Mesenchymal stem cell (in vitro differentiated cells and primary cell): ENCODE measurements around the gene IBTK.
"Not testable (repeated sequence)": the region's sequence is repeated elsewhere in the genome, so short reads cannot be mapped to it uniquely, and the experiment has no call there.

Experiments used
- DNase-seq: peaks from one replicate; pipeline ENCODE4 v3.0.0-alpha.2; 2013
- H2AFZ ChIP-seq: one replicate; pipeline ENCODE4 v1.6.1; 2013; ENCODE audit warnings: low read depth, mild to moderate bottlenecking, control low read depth, inconsistent platforms, low read length, moderate library complexity
- H2AK5ac ChIP-seq: 2 replicates; pipeline ENCODE4 v1.6.1; 2013; ENCODE audit warnings: low read length, moderate library complexity, mild to moderate bottlenecking, inconsistent platforms; ENCODE audit not compliant: severe bottlenecking
- H2BK120ac ChIP-seq: one replicate; pipeline ENCODE4 v1.6.1; 2013; ENCODE audit warnings: low read depth, mild to moderate bottlenecking, inconsistent platforms, low read length, moderate library complexity
- H2BK12ac ChIP-seq, 2 experiments: one replicate each; pipeline ENCODE4 v1.6.1; 2013; ENCODE audit warnings: inconsistent platforms in 2 of 2, low read length in 2 of 2, mild to moderate bottlenecking in 2 of 2, moderate library complexity in 2 of 2, control low read depth in 1 of 2
- H2BK15ac ChIP-seq: one replicate; pipeline ENCODE4 v1.6.1; 2013; ENCODE audit warnings: mild to moderate bottlenecking, low read depth, inconsistent platforms; ENCODE audit not compliant: poor library complexity, severe bottlenecking
- H2BK5ac ChIP-seq: 2 replicates; pipeline ENCODE4 v1.6.1; 2013; ENCODE audit warnings: low read depth, mild to moderate bottlenecking, low read length, control low read depth, inconsistent platforms; ENCODE audit not compliant: poor library complexity, severe bottlenecking
- H3K14ac ChIP-seq, 2 experiments: one replicate each; pipeline ENCODE4 v1.6.1; 2013; ENCODE audit warnings: inconsistent platforms in 2 of 2, low read length in 2 of 2, control low read depth in 1 of 2, mild to moderate bottlenecking in 1 of 2, moderate library complexity in 1 of 2
- H3K18ac ChIP-seq, 2 experiments: one replicate each; pipeline ENCODE4 v1.6.1; 2013; ENCODE audit warnings: inconsistent platforms in 2 of 2, low read length in 2 of 2, control low read depth in 1 of 2, low read depth in 1 of 2, mild to moderate bottlenecking in 1 of 2
- H3K23ac ChIP-seq, 2 experiments: one replicate each; pipeline ENCODE4 v1.6.1; 2013; ENCODE audit warnings: inconsistent platforms in 2 of 2, low read length in 2 of 2, mild to moderate bottlenecking in 2 of 2, moderate library complexity in 2 of 2, control low read depth in 1 of 2
- H3K27ac ChIP-seq: 2 replicates; pipeline ENCODE4 v1.5.1; 2013; ENCODE audit warnings: mild to moderate bottlenecking, moderate library complexity, low read length, control low read depth, inconsistent platforms; ENCODE audit not compliant: poor library complexity, severe bottlenecking
- H3K27me3 ChIP-seq, 2 experiments: 2 replicates each; pipeline versions ENCODE4 v1.6.1 to v1.7.0; 2013; ENCODE audit warnings: low read length in 2 of 2, mild to moderate bottlenecking in 2 of 2, moderate library complexity in 2 of 2, control low read depth in 1 of 2, inconsistent platforms in 1 of 2; ENCODE audit not compliant: control insufficient read depth in 1 of 2, insufficient read depth in 1 of 2
- H3K36me3 ChIP-seq, 2 experiments: 2 replicates each; pipeline versions ENCODE4 v1.6.1 to v1.7.0; 2013; ENCODE audit warnings: low read length in 2 of 2, control low read depth in 1 of 2, inconsistent platforms in 1 of 2, low read depth in 1 of 2, mild to moderate bottlenecking in 1 of 2; ENCODE audit not compliant: insufficient read depth in 2 of 2, control insufficient read depth in 1 of 2
- H3K4ac ChIP-seq, 2 experiments: one replicate each; pipeline ENCODE4 v1.6.1; 2013; ENCODE audit warnings: inconsistent platforms in 2 of 2, low read length in 2 of 2, mild to moderate bottlenecking in 2 of 2, moderate library complexity in 2 of 2, control low read depth in 1 of 2, low read depth in 1 of 2
- H3K4me1 ChIP-seq: 2 replicates; pipeline ENCODE4 v1.6.1; 2013; ENCODE audit warnings: low read depth, low read length, control low read depth; ENCODE audit not compliant: control insufficient read depth, insufficient read depth
- H3K4me2 ChIP-seq: 2 replicates; pipeline ENCODE4 v1.6.1; 2013; ENCODE audit warnings: low read length, mild to moderate bottlenecking, inconsistent platforms; ENCODE audit not compliant: poor library complexity, severe bottlenecking
- H3K4me3 ChIP-seq, 2 experiments: 2 replicates each; pipeline versions ENCODE4 v1.5.1 to v1.7.0; 2013; ENCODE audit warnings: low read length in 2 of 2, mild to moderate bottlenecking in 2 of 2, control low read depth in 1 of 2, low read depth in 1 of 2; ENCODE audit not compliant: insufficient read depth in 1 of 2
- H3K79me1 ChIP-seq: replicated peaks from 2 replicates; pipeline ENCODE4 v1.6.1; 2013; ENCODE audit warnings: mild to moderate bottlenecking, control low read depth, low read length, inconsistent platforms; ENCODE audit not compliant: poor library complexity, severe bottlenecking
- H3K9ac ChIP-seq: 2 replicates; pipeline ENCODE4 v1.7.0; 2013; ENCODE audit warnings: mild to moderate bottlenecking, low read length, moderate library complexity
- H3K9me3 ChIP-seq: 2 replicates; pipeline ENCODE4 v1.7.0; 2013; ENCODE audit warnings: mild to moderate bottlenecking, low read length; ENCODE audit not compliant: control insufficient read depth
- H4K8ac ChIP-seq: one replicate; pipeline ENCODE4 v1.6.1; 2013; ENCODE audit warnings: inconsistent platforms, mild to moderate bottlenecking, low read length, moderate library complexity
- H4K91ac ChIP-seq: one replicate; pipeline ENCODE4 v1.6.1; 2013; ENCODE audit warnings: mild to moderate bottlenecking, low read length, inconsistent platforms
- WGBS: methylation state at CpG from one replicate; pipeline ENCODE4 v1.1.7; 2013; ENCODE audit warnings: mixed read lengths; 5-methylcytosine and 5-hydroxymethylcytosine counted together

The IBTK gene

GRCh38 chr6:82260997-82261732 lies 13.6 kb upstream of the IBTK start:
- 95% methylated on average over 2 of the region's 2 CpGs for WGBS
- no peak for DNase-seq
- peaks cover 2% of the 10 kb centered on the region for H3K4me1 ChIP-seq
- H4K8ac ChIP-seq = no peak overlapping the region
- H3K4me3 ChIP-seq = no peak overlapping the region
- no peaks in the 10 kb centered on the region for H3K9me3 ChIP-seq
- no peak overlapping the region for H2AFZ ChIP-seq
- no peaks in the 10 kb centered on the region for H3K79me1 ChIP-seq
- no peaks in the 10 kb centered on the region for H3K27me3 ChIP-seq
- no peak overlapping the region for H2BK12ac ChIP-seq
- H3K27ac ChIP-seq = no peak overlapping the region
- H3K18ac ChIP-seq = no peak overlapping the region
- no peak overlapping the region for H2AK5ac ChIP-seq
- H3K4me2 ChIP-seq = no peak overlapping the region
- no peak overlapping the region for H3K4ac ChIP-seq
- H3K36me3 ChIP-seq = no peaks in the 10 kb centered on the region
- no peak overlapping the region for H2BK5ac ChIP-seq
- H3K14ac ChIP-seq = no peak overlapping the region
- no peak overlapping the region for H2BK120ac ChIP-seq
- H4K91ac ChIP-seq = no peak overlapping the region
- no peak overlapping the region for H2BK15ac ChIP-seq
- H3K9ac ChIP-seq = peak overlapping the region; percentile 23
- H3K23ac ChIP-seq = no peak overlapping the region

- Histone ChIP-seq H3K36me3 (no peaks in the 10 kb centered on the region), H4K8ac (no peak overlapping the region), H2AFZ (no peak overlapping the region), H2BK5ac (no peak overlapping the region), H3K9me3 (no peaks in the 10 kb centered on the region), H2BK15ac (no peak overlapping the region), H3K18ac (no peak overlapping the region), H3K4me2 (no peak overlapping the region), H3K4me1 (peaks cover 2% of the 10 kb centered on the region), H3K14ac (no peak overlapping the region), H2BK12ac (no peak overlapping the region), H3K9ac (no peak overlapping the region), H4K91ac (no peak overlapping the region), H2AK5ac (no peak overlapping the region), H3K4ac (no peak overlapping the region), H3K79me1 (no peaks in the 10 kb centered on the region), H2BK120ac (no peak overlapping the region), H3K27ac (no peak overlapping the region), H3K23ac (no peak overlapping the region), H3K27me3 (no peaks in the 10 kb centered on the region), H3K4me3 (no peak overlapping the region)
- no peak for DNase-seq
- 100% methylated on average over 1 of the region's 1 CpG for WGBS
Measured at GRCh38 chr6:82259389-82259788, 11.8 kb upstream of the IBTK start.

- 67% methylated on average over 1 of the region's 1 CpG for WGBS
- no peak overlapping the region for H3K4ac ChIP-seq
- H2AFZ ChIP-seq = no peak overlapping the region
- H3K79me1 ChIP-seq = no peaks in the 10 kb centered on the region
- H3K23ac ChIP-seq = no peak overlapping the region
- no peak overlapping the region for H4K8ac ChIP-seq
- H3K4me1 ChIP-seq = peaks cover 2% of the 10 kb centered on the region
- no peak overlapping the region for H3K9ac ChIP-seq
- no peak overlapping the region for H2BK15ac ChIP-seq
- H3K27me3 ChIP-seq = no peaks in the 10 kb centered on the region
- H4K91ac ChIP-seq = no peak overlapping the region
- no peak overlapping the region for H3K27ac ChIP-seq
- no peak overlapping the region for H2BK12ac ChIP-seq
- no peak for DNase-seq
- H2BK120ac ChIP-seq = no peak overlapping the region
- H3K18ac ChIP-seq = no peak overlapping the region
- H3K36me3 ChIP-seq = no peaks in the 10 kb centered on the region
- H3K4me2 ChIP-seq = no peak overlapping the region
- H3K9me3 ChIP-seq = no peaks in the 10 kb centered on the region
- H2BK5ac ChIP-seq = no peak overlapping the region
- no peak overlapping the region for H2AK5ac ChIP-seq
- H3K14ac ChIP-seq = no peak overlapping the region
- no peak overlapping the region for H3K4me3 ChIP-seq
Measured at GRCh38 chr6:82257088-82257774, 9.7 kb upstream of the IBTK start.

GRCh38 chr6:82254722-82255121 lies 7.2 kb upstream of the IBTK start:
- H2BK15ac ChIP-seq, H2AFZ ChIP-seq: not testable (repeated sequence)

More at GRCh38 chr6:82254722-82255121, 7.2 kb upstream of the IBTK start:
- H2BK120ac ChIP-seq, H3K79me1 ChIP-seq, H3K9ac ChIP-seq, H4K8ac ChIP-seq, DNase-seq, H2BK5ac ChIP-seq, H3K4me3 ChIP-seq, H3K4me1 ChIP-seq, H3K18ac ChIP-seq, H3K4ac ChIP-seq, H3K27me3 ChIP-seq, H3K27ac ChIP-seq, H3K9me3 ChIP-seq, H3K14ac ChIP-seq, H3K36me3 ChIP-seq, H2BK12ac ChIP-seq, H3K23ac ChIP-seq, H2AK5ac ChIP-seq, H4K91ac ChIP-seq, H3K4me2 ChIP-seq: not testable (repeated sequence)
- no CpG with 5 or more reads among the region's 5 CpGs for WGBS
